ENCODE data around the gene GNG11.

GRCh38 chr7:93933156-93933555, 11.6 kb downstream of the GNG11 start:
- no peak for TF ChIP-seq ZNF274 (IDR thresholded peaks at IDR 0.05; ENCODE audit: low read depth, low read length)
- TF ChIP-seq YY1 (IDR thresholded peaks at IDR 0.05; ENCODE audit: insufficient read depth, insufficient read length), result no peak
- no peak for TF ChIP-seq SUZ12 (IDR thresholded peaks at IDR 0.05; ENCODE audit: extremely low read depth, insufficient read depth, insufficient read length)
